T-helper 22 cell (primary cell): ENCODE data around the gene SPTLC1.
"Not testable (repeated sequence)": the region's sequence is repeated elsewhere in the genome, so short reads cannot be mapped to it uniquely, and the experiment has no call there.

ENCODE experiments used
- DNase-seq: peaks from one replicate; pipeline ENCODE4 v3.0.0-alpha.2; 2020; ENCODE audit warnings: low read depth

The SPTLC1 gene

DNA sequence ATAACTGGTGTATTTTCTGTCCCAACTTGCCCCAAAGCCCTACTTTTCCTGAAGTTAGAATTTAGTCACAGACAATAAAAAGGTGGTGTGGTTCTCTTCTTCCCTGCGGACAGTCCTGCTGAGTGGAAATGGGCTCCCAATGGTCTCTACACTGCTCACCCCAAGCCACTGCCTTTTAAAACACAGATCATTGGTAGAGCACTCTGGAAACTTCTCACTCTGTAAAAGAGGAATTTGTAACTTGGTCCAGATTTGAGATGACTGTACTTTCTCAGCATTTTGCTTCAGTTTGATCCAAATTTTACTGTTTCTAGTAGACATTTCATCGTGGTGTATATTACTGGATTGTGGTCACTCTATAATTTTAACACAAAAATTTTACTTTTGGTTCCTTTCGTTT lies 84.8 kb downstream of the SPTLC1 start:
- DNase-seq: no peak

DNA sequence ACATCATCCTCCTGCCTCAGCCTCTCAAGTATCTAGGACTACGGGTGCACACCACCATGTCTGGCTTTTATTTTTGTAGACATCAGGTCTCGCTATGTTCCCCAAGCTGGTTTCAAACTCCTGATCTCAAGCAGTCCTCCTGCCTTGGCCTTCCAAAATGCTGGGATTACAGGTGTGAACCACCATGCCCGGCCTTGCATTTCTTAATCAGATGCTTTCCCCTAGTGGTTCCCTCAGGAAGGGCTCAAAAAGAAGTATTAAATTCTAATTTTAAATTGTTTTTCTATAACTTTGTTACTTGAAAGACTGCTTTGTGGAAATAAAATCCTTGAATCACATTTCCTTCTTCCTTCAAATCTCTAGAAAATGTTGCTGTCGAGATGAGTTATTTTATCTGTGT lies 85.7 kb downstream of the SPTLC1 start:
- no peak for DNase-seq

DNA sequence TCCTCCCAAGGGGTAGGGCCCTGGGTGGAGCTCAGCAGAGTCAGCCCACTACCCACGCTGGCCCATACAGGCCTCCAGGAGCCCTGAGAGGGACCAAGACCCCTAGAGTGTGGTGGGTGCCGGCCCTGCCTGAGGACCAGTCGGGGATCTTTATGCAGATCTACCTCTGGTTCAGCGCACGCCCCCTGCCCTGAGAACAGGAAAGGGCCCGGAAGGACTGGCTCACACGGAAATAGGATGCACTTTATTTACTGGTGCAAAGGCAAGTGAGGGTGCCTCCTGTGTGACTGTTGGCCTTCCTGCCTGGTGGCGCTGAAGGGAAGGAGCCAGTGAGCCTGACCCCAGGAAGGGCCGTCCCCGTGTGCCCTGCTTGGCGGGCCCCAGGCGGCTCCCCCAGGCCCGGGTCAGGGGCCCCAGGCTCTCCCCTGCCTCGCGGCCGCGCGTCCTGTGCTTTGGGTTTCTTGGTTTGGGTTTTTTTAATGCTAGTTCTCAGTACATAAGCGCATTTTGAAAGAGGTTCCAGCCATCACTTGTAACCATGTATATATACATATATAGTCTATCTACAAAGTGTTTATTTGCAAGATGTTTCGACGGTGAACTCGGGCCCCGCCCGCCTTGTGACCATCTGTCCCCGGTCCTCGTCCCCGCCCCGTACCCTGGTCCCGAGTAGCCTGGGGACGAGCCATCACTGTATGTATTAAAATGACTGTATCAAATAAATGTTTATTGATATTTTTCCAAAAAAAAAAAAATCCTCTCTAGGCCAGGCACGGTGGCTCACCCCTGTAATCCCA lies 88.8 kb downstream of the SPTLC1 start:
- DNase-seq: no peak

DNA sequence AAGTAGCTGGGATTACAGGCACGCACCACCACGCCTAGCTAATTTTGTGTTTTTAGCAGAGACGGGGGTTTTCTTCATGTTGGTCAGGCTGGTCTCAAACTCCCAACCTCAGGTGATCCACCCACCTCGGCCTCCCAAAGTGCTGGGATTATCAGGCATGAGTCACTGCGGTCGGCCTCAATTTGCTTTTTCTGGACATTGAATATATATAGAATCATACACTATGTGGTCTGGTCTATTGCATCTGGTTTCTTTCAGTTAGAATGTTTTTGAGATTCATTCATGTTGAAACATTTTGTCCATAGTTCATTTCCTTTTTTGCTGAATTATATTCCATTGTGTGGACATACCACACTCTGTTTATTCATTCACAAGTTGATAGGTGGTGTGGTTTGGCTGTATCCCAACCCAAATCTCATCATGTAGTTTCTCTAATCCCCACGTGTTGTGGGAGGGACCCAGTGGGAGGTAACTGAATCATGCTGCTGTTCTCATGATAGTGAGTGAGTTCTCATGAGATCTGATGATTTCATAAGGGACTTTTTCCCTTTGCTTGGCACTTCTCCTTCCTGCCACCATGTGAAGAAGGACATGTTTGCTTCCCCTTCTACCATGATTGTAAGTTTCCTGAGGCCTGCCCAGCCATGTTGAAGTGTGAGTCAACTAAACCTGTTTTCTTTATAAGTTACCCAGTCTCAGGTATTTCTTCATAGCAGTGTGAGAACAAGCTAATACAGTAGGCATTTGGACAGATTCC lies 93.2 kb downstream of the SPTLC1 start:
- not testable (repeated sequence) for DNase-seq

DNA sequence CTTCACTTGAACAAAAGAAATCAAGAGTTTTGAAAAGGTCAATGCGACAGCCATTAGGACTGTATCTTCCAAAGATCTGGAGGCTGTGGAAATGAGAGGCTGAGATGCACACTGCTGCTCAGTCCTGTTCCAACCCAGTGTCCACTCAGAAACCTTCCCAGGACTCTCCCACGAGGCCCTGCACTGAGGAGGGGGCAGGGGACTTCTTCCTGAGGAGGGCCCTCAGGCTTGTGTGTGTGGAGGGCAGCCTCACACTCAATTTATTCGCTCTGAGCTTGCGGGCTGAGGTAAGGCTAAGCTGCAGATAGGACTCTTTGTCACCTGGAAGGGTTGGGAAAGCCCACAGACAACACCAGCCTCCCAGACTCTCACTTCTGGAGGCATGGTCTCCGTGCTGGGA lies 95.6 kb downstream of the SPTLC1 start:
- DNase-seq: no peak

DNA sequence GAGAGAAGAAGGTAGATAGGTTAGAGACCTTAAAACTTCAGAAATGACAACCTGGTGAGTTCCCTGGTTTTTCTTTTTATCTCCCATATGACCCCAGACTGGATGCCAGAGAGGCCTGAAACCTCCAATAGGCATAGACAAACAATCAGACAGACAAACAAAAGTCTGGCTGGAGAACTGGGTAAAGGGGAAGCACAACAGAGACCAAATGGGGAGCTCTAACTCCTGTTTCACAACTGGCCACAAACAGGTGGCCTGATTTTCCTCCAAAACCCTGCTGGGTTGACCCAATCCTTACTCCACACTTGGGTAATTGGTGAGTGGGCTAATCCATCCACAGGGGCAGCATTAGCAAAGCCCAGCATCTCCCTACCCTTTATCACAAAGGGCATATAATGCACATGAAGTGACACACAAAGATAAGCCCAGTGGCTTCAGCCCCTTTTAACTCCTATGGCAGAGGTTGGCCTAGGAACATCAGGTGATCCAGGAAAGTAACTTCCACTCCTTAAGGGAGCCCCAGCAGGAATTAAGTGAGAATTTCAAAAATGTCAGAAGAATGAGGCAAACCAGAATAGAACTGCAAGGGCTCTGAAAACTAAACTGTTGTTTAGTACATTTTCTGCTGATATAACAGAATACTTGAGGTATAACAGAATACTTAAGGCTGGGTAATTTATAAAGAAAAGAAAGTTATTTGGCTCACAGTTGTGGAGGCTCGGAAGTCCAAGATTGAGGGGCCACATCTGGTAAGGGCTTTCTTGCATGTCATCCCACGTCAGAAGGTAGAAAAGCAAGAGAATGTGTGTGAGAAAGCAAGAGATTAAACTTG lies 104.3 kb downstream of the SPTLC1 start:
- DNase-seq: no peak

DNA sequence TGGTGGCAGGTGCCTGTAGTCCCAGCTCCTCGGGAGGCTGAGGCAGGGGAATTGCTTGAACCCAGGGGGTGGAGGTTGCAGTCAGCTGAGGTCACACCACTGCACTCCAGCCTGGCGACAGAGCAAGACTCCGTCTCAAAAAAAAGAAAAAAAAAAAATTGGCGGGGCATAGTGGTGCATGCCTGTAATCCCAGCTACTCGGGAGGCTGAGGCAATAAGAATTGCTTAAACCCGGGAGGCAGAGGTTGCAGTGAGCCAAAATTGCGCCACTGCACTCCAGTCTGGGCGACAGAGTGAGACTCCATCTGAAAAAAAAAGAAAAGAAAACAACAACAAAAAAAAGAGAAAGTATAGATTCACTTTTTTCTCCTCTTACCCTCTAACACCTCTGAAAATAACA lies 105.0 kb downstream of the SPTLC1 start:
- DNase-seq: not testable (repeated sequence)

DNA sequence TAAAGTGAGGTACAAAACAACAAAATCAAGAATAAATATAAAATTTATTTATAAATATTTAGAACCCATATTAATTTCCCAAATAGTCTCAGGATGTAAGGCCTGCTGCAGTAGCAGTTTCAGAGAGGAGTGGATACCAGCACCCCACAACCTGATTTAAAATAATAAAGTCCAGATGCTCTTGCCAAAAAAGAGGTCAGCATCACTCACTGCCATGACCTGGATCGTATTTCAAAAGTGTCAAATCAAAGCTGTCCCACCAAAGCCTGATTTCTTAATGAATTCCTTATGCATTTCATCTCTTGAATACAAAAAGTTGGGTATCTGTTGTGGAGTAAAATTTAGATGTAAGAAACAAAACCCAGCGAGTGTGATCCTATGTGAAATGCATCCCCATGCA lies 107.2 kb downstream of the SPTLC1 start:
- no peak for DNase-seq

DNA sequence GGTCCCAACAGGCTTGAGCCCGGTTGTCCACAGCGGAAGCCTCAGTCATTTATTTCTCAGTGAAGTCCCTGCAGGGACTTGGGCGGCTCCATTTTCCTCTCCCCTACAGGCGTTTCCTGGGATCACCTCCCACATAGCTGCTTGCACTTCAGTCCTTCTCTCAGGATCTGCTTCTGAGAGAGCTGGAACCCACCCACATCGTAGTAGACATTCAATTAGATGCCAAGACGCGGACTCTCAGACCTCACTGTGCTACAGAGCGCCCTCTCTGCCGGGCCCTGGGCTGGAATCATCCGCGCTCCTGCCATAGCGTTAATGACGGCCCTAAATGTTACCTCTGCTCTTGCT lies 111.2 kb downstream of the SPTLC1 start:
- no peak for DNase-seq

DNA sequence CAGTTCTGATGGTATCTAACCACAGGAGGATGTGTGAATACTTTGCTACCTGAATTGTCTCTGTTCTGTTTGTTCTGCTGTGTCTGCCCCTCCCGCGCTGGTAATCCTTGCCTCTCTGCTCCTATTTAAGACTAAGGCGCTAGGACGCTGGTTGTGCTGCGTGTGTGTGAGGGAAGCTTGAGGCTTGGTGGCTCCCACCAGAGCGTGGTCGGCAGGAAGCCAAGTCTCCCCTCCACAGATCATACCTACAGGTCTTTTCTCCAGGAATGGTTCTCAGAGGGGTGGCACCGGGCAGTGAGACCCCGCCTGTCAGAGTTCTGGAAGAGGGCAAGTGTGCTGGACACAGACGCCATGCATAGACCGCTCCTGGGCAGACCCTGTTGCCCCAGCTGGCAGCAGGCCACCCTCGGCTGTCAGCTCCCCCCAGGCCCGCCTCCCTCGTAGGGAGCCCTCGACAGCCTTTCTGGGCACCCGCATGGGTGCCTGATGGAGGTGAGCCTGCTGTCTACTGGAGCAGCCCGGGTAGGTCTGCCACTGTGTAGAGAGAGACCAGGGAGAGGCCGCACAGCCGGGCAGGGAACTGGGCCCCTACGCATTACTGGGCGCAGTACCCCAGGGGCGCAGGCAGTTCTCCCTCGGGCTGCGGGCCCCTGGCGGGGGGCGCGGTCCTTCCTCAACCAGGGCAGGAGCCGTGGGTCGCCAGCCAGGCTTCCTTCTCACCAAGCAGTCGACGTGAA lies 111.7 kb downstream of the SPTLC1 start:
- DNase-seq: no peak

DNA sequence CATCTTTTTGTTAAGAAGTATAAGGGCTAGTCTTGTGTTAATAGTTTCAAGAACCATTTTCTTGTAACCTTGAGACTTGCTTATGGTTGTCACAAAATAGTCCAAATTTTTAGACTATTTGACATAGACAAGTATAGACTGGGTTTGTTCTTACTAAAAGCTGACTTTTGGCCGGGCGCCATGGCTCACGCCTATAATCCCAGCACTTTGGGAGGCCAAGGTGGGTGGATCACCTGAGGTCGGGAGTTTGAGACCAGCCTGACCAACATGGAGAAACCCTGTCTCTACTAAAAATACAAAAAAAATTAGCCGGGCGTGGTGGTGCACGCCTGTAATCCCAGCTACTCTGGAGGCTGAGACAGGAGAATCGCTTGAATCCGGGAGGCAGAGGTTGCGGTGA lies 113.3 kb downstream of the SPTLC1 start:
- DNase-seq: not testable (repeated sequence)

DNA sequence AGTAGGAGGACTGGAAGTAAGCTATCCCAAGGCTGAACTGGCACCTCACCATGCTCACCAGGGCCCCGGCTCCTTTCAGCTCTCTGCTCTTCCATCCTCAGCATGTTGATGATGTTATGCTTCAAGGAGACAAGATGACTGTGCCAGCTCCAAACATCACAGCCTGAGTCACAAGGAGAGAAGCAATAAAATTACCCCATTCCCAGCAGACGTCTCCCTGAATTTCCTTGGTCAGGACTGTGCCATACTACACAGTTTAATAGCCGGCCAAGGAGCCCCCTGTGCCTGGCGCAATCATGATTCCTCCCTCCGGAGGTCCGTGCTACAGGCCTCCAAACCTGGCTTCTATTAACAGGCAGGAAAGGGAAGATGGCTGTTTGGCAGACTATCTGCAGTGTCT lies 114.0 kb downstream of the SPTLC1 start:
- DNase-seq: no peak

DNA sequence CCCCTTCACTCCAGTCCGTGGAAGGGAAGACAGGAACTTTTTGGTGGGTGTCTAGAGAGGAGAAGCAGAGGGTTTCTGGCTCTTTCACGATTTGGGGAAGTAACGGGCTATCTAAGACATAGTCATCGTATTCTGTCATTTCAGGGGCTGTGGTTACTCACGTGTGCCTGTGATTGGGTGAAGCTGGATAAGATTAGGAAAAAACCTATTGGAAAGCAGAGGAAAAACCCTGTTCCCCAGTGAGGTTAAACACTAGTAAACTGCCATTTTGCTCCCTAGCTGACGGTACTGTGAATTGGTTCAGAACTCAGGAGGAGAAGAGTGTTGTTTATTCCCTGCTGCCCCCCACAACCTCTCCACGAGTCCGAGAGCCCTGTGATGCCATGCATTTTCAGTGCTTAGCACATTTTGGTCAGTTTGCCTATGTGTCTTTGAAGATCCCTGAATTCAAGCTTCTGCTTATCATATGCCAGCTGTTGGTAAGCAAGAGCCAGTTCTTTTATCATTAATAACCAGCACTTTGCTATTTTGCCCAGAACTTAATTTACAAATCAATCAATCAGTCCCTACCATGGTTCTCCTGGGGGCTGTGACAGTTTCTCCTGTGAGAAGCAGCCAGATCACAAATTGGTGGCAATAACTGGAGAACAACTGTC lies 120.1 kb downstream of the SPTLC1 start:
- DNase-seq: no peak

DNA sequence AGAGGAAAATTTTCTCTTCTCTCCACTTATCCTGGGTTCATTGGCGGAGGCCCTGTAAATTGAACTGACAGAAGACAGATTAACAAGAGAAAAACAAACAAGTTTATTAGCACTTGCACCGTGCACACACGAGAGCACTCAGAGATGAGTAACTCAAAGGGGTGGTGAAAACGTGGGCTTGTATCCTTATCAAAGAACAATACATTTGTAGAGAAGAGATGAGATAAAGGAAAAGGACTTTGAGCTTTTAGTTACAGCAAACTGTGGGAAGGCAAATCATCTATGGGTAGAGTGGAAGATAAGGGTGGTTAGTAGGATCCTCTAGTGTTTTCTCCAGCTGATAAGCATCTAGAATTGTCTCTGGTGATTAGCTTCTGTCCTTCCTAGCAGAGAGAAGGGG lies 120.8 kb downstream of the SPTLC1 start:
- no peak for DNase-seq

DNA sequence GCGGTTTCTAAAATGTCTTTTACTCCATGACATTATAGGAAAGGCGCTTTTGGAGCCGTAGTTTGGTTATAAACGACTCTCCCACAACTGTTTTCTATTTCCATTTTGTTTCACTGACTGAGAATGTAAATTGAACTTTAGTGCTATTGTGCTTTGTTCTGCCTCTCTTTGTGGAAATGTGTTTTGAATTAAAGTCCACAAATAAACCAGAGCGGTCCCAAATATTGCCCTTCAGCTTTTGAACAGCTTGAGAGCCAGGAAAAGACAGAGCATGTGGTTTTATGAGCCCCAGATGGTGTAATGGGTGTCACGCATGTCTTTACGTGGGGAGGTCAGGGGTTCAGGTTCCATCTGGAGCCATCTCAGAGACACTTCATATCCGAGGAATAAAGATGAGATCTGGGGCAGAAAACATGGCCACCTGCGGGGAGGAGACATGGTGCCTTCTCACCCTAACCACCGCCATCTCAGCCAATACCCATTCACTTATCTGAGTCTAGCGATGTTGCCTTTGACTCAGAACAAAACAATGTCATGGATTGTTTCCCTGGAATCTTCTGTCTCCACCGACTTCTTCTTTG lies 122.7 kb downstream of the SPTLC1 start:
- no peak for DNase-seq

DNA sequence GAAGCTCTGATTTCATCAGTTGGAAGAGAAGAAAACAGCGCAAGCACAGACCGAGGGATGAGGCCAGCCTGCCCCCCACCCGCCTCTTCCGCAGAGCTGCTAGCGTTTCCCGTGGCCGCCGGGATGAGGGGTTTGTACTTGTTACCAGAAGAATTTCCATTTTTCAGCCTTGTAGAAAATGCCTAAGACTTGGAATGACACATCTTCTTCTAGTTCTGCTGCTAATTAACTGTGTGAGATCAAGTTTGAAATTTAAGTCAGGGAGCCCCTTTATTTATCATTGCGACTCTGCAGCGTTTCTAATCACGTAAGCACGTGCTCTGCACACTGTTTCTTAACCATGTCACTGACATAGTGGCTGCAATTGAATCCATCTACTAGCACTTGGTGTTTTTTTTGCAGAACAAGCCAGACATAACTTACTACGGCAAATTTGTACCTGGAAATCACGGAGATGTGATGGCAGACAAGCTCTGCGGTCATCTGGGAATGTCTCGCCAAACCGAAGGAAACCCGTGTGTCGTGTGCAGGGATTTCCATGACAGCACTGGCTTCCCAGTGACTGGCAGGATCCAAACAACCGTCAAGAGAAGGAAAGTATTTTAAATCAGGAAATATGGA lies 123.4 kb downstream of the SPTLC1 start:
- no peak for DNase-seq

DNA sequence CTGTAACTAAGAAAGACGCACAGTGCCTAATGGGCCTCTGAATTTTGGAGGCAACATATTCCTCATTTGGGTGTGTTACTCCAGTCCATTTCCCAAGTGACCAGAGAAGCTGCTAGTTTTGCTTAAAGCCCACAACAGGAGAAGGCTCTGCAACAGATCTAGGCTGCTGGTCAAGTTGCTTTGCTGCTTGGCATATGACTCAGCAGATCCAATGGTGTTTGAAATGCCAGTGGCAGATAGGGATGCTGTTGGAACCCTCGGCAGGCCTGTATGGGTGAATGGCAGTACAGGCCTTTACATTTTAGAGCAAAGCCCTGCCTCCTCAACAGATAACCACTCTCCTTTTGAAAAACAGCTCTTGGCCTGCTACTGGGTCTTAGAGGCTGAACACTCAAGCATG lies 129.0 kb downstream of the SPTLC1 start:
- DNase-seq: no peak

DNA sequence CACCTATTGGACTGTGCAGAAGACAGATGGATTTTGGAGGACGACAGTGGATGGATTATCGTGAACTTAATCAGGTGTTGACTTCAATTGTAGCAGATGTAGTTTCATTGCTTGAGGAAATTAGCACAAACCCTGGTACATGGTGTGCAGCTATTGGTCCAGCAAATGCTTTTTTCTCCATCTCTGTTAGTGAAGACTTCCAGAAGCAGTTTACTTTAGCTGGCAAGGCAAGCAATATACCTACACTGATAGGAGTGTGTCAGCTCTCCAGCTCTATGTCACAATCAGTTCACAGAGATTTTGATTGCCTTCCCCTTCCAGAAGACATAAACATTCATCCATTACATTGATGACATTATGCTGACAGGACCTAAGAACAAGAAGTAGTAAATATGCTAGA lies 129.5 kb downstream of the SPTLC1 start:
- DNase-seq: no peak
